ENCODE measurements around the gene GPR55.

GRCh38 chr2:230899786-230900185 lies 25.3 kb downstream of the GPR55 start:
- TF ChIP-seq, protein P1, sequence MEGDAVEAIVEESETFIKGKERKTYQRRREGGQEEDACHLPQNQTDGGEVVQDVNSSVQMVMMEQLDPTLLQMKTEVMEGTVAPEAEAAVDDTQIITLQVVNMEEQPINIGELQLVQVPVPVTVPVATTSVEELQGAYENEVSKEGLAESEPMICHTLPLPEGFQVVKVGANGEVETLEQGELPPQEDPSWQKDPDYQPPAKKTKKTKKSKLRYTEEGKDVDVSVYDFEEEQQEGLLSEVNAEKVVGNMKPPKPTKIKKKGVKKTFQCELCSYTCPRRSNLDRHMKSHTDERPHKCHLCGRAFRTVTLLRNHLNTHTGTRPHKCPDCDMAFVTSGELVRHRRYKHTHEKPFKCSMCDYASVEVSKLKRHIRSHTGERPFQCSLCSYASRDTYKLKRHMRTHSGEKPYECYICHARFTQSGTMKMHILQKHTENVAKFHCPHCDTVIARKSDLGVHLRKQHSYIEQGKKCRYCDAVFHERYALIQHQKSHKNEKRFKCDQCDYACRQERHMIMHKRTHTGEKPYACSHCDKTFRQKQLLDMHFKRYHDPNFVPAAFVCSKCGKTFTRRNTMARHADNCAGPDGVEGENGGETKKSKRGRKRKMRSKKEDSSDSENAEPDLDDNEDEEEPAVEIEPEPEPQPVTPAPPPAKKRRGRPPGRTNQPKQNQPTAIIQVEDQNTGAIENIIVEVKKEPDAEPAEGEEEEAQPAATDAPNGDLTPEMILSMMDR (IDR thresholded peaks at IDR 0.05): no peak
- TF ChIP-seq ZFX (IDR thresholded peaks at IDR 0.05; ENCODE audit: borderline replicate concordance): no peak

Measured in 22Rv1 (cell line).